CD4-positive, alpha-beta T cell treated with Interleukin-17A for 4 hours (primary cell): ENCODE data around the gene PSMC1.

Experiments
- DNase-seq: peaks from one replicate; pipeline ENCODE4 v3.0.0-alpha.2; 2020; ENCODE audit warnings: mixed read lengths

PSMC1 gene

GRCh38 chr14:90302529-90303303 is 46.4 kb downstream of the PSMC1 start:
- DNase-seq, result no peak

- no peak for DNase-seq
Observed at GRCh38 chr14:90303473-90303872, 47.1 kb downstream of the PSMC1 start.

GRCh38 chr14:90304502-90304901 is 48.1 kb downstream of the PSMC1 start:
- no peak for DNase-seq

GRCh38 chr14:90305176-90305601 is 48.8 kb downstream of the PSMC1 start:
- no peak for DNase-seq

- no peak for DNase-seq
Observed at GRCh38 chr14:90308561-90308960, 52.2 kb downstream of the PSMC1 start.

GRCh38 chr14:90317286-90317685 is 60.9 kb downstream of the PSMC1 start:
- no peak for DNase-seq

DNA sequence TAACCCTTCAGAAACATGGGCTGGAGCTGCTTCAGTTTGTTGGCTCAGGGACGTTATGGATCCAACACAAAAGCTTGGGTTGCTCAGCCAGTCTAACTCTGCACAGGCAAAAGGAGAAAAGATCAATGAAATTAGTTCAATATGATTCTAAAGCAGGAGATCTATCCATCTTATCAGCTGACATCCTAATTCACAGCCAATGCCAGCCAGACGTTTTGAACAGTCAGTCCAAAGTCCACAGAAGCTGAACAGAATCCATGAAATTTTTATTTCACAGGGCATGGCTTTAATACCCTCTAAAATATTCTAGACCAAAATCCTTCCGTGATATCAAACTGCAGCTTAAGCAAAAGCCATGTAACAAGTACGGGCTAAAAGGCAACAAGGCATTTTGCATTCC is 61.7 kb downstream of the PSMC1 start:
- no peak for DNase-seq

DNA sequence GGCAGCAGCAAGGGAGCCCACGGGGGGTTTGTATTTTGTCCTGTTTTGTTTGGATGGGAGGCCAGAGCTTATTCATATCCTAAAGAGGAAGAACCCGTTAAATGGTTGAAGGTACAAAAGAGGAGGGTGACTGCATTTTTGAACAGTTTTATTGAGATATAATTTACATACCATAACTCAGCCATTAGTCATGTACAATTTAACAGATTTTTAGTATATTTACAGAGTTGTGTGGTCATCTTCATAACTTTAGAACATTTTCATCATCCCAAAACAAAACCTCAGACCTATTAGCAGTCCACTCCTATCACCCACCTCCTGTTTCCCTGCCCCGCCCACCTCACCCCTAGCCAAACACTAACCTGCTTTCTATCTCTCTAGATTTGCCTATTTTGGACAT is 62.8 kb downstream of the PSMC1 start:
- no peak for DNase-seq

DNA sequence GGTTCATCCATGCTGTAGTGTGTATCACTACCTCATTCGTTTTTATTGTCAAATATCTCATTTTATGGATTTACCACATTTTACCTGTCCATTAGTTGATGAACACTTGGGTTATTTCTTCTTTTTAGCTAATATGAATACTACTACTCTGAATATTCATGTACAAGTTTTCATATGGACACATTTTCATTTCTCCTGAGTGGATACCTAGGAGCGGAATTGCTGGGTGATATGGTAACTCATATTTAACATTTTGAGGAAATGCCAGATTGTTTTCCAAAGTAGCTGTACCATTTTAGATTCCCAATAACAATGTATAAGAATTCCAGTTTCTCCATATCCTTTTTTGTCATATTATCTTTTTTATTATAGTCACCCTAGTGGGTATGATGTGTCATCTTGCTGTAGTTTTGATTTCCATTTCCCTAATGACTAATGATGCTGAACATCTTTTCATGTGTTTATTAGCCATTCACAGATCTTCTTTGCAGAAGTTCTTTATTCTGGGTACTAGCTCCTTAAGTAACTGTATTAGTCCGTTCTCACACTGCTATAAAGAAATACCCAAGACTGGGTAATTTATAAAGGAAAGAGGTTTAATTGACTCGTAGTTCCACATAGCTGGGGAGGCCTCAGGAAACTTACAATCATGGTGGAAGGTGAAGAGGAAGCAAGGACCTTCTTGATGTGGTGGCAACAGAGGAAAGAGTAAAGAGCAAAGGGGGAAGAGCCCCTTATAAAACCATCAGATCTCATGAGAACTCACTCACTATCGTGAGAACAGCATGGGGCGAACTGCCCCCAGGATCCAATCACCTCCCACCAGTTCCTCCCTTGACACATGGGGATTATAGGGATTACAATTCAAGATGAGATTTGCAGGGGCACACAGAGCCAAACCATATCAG is 63.5 kb downstream of the PSMC1 start:
- DNase-seq, result no peak

- no peak for DNase-seq
Observed at GRCh38 chr14:90321891-90322290, 65.5 kb downstream of the PSMC1 start.
